Brain microvascular endothelial cell (primary cell): Measurements from ENCODE around the gene IL1R2.

ENCODE experiments used
- DNase-seq: peaks from one replicate; pipeline ENCODE4 v3.0.0-alpha.2; 2020
- H3K27ac ChIP-seq: fragments of 250-450 bp; sonication (Bioruptor Pico); 2 replicates; pipeline ENCODE4 v1.5.1; 2020; ENCODE audit warnings: mild to moderate bottlenecking, moderate library complexity
- H3K27me3 ChIP-seq: fragments of 250-450 bp; sonication (Bioruptor Pico); replicated peaks from 2 replicates; pipeline ENCODE4 v1.5.1; 2020; ENCODE audit warnings: mild to moderate bottlenecking
- H3K36me3 ChIP-seq: fragments of 250-450 bp; sonication (Bioruptor Pico); replicated peaks from 2 replicates; pipeline ENCODE4 v1.5.1; 2020; ENCODE audit warnings: mild to moderate bottlenecking
- H3K4me3 ChIP-seq: 2 replicates; pipeline ENCODE4 v1.5.1; 2011; ENCODE audit warnings: low read depth, mild to moderate bottlenecking, control low read depth, low read length, moderate library complexity
- in situ Hi-C: cut with HindIII; loops from 2 replicates; pipeline ENCODE4 v1.10.0; 2017; ENCODE audit warnings: low sequenced_read_pairs, low pct_ligation_motif_present
- TF ChIP-seq, protein P1 (sequence below): IDR thresholded peaks from 2 replicates; pipeline ENCODE4 v1.5.1; 2011; ENCODE audit warnings: low read depth, mild to moderate bottlenecking, moderate library complexity, low read length, control low read depth, inconsistent platforms; ENCODE audit errors: missing control alignments

The IL1R2 gene

GRCh38 chr2:102043560-102043959 lies 51.8 kb downstream of the IL1R2 start:
- TF ChIP-seq, protein P1, sequence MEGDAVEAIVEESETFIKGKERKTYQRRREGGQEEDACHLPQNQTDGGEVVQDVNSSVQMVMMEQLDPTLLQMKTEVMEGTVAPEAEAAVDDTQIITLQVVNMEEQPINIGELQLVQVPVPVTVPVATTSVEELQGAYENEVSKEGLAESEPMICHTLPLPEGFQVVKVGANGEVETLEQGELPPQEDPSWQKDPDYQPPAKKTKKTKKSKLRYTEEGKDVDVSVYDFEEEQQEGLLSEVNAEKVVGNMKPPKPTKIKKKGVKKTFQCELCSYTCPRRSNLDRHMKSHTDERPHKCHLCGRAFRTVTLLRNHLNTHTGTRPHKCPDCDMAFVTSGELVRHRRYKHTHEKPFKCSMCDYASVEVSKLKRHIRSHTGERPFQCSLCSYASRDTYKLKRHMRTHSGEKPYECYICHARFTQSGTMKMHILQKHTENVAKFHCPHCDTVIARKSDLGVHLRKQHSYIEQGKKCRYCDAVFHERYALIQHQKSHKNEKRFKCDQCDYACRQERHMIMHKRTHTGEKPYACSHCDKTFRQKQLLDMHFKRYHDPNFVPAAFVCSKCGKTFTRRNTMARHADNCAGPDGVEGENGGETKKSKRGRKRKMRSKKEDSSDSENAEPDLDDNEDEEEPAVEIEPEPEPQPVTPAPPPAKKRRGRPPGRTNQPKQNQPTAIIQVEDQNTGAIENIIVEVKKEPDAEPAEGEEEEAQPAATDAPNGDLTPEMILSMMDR: no peak
- H3K4me3 ChIP-seq: no peak overlapping the region
- H3K36me3 ChIP-seq: no peaks in the 10 kb centered on the region
- no peak overlapping the region for H3K27ac ChIP-seq
- in situ Hi-C loops: no loop called here
- no peak for DNase-seq
- H3K27me3 ChIP-seq: no peaks in the 10 kb centered on the region

DNA sequence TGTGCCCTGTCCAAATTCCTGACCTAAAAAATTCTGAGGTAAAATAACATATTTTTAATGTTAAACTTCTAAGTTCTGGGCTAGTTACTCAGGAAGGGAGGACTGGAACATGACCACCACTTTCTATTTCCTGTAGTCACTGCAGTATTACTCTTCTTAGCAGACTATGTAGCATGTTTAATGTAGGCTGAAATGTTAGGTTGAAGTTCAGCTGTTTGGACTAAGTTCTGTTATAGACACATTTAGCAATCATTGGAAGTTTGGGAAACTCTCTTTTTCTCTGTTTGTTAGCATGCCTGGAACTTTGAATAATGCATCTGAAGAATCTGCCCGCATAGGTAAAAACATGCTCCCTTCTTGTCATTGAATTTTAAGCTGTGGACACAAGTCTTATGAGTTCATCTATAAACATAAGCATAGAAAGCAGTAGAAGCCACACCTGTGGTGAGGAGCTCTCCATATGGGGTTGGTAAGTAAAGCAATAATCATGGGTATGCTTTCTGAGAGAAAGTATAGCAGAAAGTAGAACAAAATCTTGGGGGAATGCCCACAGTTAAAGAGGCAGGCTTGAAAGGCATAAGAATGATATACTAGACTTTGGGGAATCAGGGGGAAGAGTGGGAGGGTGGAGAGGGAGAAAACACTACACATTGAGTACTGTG lies 52.6 kb downstream of the IL1R2 start:
- Histone ChIP-seq H3K27ac (no peak overlapping the region), H3K27me3 (no peaks in the 10 kb centered on the region), H3K36me3 (no peaks in the 10 kb centered on the region), H3K4me3 (no peak overlapping the region)
- in situ Hi-C loops: no loop called here
- TF ChIP-seq, protein P1: no peak
- DNase-seq: no peak

DNA sequence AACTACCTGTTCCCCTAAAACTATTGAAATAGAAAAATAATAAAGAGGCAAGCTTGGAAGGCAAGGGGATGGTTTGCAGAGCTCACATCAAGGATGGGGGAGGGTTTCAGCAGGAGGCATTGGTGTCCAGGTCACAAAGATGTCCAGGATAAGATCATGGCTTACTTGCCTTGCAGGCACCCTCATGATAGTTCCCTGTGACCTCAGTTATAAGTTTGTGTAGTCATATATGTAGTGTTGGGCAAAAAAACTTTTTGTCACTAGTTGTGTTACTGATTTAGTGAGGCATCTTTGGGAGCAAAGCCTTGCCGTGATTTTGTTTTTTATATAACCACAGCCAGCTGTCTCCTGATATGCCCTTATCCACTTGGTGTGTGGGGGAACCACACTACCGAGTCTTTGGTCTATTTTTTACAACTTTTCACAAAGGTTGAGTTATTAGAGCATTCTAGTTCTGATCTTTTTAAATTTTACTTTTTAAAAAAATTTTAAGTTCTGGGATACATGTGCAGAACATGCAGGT lies 53.3 kb downstream of the IL1R2 start:
- no peak overlapping the region for H3K27ac ChIP-seq
- TF ChIP-seq, protein P1: no peak
- no peaks in the 10 kb centered on the region for H3K36me3 ChIP-seq
- H3K4me3 ChIP-seq: no peak overlapping the region
- H3K27me3 ChIP-seq: no peaks in the 10 kb centered on the region
- in situ Hi-C loops: no loop called here
- no peak for DNase-seq

- no peak for DNase-seq
- no peaks in the 10 kb centered on the region for H3K36me3 ChIP-seq
- no peaks in the 10 kb centered on the region for H3K27me3 ChIP-seq
- in situ Hi-C loops: no loop called here
- TF ChIP-seq, protein P1: no peak
- H3K4me3 ChIP-seq: no peak overlapping the region
- peak overlapping the region; percentile 16 for H3K27ac ChIP-seq
Observed at GRCh38 chr2:102045697-102046096, 53.9 kb downstream of the IL1R2 start.

DNA sequence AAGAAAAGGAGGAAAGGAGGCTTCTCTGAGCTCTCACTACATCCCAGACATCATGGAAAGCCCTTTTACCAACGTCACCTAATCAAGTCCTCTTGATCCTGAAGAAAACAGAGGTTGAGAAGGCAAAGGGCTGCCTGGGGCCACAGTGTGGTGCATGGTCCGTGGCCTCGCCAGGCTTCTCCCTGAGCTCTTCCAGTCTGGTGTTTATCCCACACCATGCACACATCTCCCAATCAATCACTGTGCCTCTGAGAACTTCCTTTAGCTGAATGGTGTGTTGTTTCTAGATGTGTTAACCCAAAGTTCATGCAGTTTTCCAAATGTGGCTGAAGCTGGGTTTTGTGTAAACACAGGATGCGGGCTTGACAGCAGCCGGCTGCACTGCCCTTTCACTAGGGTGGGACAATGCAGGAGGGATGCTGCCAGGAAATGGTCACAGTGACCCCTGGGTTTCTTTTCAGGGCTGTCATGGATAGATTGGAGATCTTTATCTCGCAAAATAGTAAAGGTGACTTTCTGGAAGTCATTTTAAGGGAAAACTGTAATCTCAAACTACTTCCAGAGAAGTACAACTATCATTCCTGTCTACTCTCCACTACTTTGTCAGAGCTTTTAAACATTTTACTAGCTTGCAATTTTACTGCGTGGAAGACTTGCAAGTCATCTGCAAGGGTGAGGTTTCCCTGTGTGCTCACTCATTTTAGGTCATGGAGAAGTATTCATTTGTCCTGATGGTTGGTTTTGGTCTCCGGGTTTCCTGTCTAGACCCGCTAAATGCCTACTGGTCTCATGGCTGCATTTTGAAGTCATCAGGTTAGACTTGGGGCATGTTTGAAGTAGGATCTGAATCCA lies 54.6 kb downstream of the IL1R2 start:
- no peak overlapping the region for H3K4me3 ChIP-seq
- peak overlapping the region; percentile 16 for H3K27ac ChIP-seq
- in situ Hi-C loops: no loop called here
- DNase-seq: peak; percentile 39
- no peaks in the 10 kb centered on the region for H3K27me3 ChIP-seq
- TF ChIP-seq, protein P1: no peak
- H3K36me3 ChIP-seq: no peaks in the 10 kb centered on the region
